GM21367 (cell line): ENCODE data around the gene KIF17.

Experiments
- ATAC-seq: cut with Tn5 transposase; IDR thresholded peaks from one replicate; pipeline ENCODE4 v1.9.1; 2021; ENCODE audit not compliant: unreplicated experiment

Gene KIF17

DNA sequence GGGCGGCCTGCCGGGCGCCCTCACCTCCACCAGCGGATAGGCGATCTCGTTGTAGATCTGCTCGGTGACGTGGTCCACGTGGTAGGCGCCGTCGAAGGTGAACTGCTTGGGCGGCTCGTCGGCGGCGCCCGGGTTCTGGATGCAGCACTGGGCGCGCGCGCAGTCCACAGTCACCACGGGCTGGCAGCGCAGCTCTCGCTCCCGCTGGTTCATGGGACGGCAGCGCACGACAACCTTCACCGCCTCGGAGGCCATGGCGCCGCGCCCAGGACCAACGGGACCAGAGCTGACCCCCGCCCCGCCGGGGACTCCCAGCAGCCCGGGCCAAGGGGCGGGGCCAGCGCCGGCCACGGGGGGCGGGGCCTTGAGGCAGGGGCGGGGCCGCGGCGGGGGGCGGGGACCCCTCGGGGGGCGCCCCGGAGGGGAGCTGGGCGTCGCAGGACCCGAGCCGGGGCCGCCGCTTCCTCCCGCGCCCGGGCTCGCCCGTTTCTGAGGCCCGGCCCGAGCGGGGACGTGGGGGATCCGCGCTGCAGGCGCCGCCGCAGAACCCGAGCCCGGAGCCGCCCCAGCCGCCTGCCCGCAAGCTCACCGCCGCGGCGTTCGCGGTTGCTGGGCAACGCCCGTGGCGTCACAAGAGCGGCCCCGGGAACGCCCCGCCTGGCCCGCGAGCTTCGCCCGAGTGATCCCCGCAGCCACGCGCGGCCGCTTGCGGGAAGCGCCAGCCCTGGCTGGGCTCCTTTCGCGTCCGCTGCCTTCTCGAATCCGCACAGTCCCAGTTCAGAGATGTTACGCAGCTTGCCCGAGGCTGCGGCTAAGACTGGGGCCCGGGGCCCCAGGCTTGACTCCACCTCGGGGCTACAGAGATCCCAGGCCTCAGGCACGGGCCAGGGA is at the start of gene KIF17:
KIF17 (minus strand) TSS at position 556 of the 891 bp plus-strand sequence; CDS start at position 255, 301 bp downstream.
- ATAC-seq = no peak

- ATAC-seq = no peak
These were observed 49.5 kb upstream of the KIF17 start for GRCh38 chr1:20767271-20767670.

DNA sequence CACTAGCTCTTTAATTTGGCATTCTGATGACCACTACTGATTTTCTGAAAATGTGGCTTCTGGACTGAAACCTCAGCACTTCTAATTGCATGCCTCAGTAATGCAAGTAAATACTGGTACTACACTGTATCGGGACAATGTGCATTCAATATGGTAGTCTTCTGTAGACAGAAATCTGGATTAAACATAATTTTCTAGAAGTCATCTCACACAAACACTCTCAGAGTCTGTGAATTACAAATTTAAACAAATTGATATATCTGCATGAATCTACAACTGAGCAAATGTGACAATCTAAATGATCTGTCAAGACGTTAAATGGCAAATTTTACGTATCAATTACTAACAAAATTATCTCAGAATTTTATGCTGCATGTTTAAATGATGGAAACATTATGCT is 45.6 kb upstream of the KIF17 start:
- ATAC-seq = no peak

GRCh38 chr1:20760322-20760721 is 42.5 kb upstream of the KIF17 start:
- no peak for ATAC-seq

GRCh38 chr1:20753589-20753988 is 35.8 kb upstream of the KIF17 start:
- ATAC-seq = no peak

GRCh38 chr1:20751462-20751990 is 33.7 kb upstream of the KIF17 start:
- no peak for ATAC-seq

DNA sequence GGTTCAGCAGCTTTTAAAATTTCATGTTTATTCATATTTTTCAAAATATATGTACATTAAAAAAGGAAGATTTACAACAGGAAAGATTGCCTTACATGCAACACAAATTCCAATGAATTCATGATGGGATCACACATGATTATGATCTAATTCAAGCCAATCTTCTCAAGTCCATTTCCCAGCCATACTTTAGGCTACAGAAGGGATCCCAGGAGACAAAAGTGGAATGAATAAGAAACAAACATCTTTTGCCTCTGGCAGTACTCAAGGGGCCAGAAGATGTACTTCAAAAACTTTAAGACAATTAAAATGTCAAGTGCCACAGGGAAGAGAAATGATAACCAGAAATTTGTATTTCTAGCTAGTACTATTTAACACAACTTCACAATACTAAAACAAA is 24.9 kb upstream of the KIF17 start:
- ATAC-seq = no peak

DNA sequence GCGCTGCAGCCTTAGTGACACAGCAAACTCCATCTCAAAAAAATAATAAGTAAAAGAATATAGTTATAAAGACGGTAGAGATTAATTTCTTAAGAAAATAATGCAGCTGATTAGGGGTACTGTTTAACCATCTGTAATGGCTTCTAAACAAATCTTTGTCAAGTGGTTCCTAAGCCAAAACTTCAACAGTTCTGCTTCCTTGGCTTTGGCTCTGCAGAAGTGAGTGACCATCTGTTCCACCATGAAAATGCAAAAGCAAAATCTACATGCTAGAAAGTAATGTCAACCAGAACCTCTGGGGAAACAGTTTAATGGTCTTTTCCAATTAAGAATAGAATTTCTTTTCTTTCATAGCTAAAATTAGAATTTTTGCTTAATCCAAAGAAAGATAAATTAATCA is 23.0 kb upstream of the KIF17 start:
- no peak for ATAC-seq

- no peak for ATAC-seq
These were observed 21.4 kb upstream of the KIF17 start for GRCh38 chr1:20739225-20739624.

GRCh38 chr1:20735581-20736111 is 17.8 kb upstream of the KIF17 start:
- no peak for ATAC-seq

DNA sequence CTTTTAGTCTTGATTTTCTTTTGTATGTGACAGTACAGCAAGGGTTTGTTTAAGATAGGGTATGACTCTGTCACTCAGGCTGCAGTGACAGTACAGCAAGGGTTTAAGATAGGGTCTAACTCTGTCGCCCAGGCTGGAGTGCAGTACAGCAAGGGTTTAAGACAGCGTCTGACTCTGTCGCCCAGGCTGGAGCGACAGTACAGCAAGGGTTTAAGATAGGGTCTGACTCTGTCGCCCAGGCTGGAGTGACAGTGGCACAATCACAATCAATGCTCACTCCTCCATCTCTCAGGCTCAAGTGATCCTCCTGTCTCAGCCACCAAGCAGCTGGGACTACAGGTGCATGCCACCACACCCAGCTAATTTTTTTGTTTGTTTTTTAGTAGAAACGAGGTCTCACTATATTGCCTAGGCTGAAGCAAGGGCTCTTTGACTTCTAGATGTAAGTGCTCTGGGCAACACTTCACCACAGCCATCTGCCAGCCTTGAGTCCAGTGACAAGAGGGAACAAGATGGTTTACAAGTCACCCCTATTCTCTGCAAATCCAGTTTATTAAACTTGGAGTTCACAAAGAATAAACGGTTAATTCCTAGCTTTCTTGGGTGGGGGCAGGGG is 15.7 kb upstream of the KIF17 start:
- no peak for ATAC-seq

DNA sequence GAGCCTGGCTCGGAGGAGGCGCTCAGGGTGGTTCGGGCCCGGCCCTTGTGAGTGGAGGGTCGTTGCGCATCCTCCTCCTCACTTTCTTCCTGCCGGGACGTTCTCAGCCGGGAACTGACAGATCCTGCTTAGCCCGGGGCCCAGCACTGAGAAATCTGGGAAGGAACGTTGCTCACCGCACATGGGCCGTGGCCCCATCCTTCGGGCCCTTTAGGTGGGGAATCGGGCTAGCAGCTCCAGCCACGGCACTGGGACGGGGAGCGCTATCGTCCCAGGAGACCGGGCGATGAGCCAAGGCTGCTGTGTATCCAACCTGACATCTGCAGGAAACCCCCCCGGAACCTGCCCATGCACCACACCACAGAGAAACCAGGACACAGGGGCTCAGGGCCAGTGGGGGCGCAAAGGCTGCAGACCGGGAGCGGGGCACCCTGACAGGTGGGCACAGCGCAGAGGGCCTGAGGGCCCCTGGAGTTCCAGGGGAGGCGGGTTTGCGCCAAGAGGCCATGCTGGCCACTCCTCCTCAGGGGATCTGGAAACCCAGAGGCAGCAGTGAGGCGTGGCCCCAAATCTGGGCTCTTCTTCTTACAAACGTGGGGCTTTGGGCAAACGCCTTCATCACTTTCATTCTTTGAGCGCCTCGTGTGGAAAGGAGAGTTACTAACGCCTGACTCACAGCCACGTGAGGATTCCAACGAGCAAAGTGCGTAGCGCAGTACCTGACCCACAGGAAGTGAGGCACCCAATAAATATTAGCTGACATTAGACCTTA is 15.0 kb upstream of the KIF17 start, which contains the start of gene SH2D5:
SH2D5 (minus strand) TSS at position 116 of the 772 bp plus-strand sequence. CDS start 4,659 bp downstream, outside the sequence.
- ATAC-seq = peak; percentile 47

- peak; percentile 42 for ATAC-seq
These were observed 14.3 kb upstream of the KIF17 start for GRCh38 chr1:20732071-20732587.

- no peak for ATAC-seq
These were observed 13.5 kb upstream of the KIF17 start for GRCh38 chr1:20731057-20731991.

DNA sequence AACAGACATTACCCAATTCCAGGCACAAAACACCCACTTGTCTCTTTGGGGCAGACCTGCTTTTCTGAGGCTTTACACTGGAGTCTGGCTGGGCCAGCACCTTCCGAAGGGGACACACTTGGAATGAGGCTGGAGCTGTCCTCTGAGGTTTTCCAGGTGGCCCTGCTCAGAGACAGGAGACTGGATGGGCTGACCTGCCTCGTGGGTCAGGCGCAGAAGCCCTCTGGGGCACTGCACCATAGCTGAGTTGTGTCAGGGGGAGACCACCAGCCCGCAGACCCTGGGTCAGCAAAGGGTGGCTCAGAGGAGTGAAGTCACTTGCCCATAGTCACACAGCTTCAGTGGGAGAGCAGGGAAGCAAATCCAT is 12.9 kb upstream of the KIF17 start:
- no peak for ATAC-seq

DNA sequence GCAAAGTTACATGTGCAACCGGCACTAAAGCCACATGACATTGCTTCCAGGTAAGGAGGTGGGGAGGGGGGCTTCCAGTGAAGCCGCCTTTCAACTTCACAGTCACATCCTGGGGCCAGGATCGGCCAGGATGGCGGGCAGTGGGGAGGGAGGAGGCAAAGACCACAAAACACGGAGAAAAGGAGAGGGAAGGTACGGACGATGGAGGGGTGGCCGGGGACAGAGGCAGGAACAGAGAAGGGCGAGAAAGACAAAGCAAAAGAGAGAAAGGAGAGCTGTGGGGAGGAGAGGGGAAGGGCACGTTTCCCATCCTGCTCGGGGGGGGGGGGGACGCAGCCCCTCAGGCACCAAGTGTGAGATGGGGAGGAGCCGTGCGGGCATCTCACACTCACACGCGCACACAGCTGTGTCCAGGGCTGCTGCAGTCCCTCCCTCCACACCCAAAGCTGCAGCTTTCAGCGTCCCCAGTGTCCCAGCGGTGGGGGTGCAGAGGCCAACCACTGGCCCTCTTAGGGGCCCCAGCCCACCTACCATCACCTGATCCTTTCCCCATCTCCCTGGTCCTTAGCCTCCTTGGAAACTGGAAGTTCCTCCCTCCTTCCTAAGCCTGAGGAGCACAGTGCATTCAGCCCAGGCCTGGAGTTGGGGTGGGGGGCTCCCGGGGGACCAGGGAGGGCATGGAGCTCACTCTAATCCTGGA is 12.3 kb upstream of the KIF17 start:
- ATAC-seq = no peak

DNA sequence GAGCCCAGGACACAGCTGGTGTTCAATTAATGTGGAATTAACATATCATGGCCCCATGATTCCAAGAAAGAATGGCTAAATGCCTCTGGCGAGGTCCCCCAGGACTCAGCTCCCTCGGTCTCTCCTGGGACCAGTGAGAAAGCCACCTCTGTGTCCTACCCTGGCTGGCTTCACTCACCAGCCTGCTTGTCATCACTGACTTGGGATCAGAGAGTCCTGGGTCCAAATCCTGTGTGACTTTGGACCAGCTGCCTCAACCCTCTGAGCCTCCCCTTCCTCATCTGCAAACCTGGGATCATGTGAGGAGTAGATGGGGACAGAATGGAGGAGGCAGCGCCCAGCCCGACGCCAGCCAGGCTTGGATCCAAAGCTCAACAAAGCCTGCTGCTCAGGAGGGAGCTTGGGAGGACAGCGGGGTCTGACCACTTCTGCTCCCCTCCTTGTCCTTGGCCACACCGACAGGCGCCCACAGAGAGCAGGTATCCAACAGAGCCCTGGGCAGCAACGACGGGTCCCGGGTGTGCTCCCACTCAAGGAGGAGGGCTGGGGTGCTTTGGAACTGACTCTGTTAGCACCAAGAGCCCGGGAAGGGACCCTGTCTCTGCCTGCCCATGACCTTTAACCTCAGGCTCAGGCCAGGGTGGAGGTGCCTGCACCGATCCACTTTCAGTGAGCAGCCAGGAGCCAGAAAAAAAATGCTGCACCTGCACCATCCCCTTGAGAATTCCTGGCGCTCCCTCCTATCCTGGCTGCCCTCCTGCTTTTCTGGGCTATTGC is 11.5 kb upstream of the KIF17 start:
- no peak for ATAC-seq

DNA sequence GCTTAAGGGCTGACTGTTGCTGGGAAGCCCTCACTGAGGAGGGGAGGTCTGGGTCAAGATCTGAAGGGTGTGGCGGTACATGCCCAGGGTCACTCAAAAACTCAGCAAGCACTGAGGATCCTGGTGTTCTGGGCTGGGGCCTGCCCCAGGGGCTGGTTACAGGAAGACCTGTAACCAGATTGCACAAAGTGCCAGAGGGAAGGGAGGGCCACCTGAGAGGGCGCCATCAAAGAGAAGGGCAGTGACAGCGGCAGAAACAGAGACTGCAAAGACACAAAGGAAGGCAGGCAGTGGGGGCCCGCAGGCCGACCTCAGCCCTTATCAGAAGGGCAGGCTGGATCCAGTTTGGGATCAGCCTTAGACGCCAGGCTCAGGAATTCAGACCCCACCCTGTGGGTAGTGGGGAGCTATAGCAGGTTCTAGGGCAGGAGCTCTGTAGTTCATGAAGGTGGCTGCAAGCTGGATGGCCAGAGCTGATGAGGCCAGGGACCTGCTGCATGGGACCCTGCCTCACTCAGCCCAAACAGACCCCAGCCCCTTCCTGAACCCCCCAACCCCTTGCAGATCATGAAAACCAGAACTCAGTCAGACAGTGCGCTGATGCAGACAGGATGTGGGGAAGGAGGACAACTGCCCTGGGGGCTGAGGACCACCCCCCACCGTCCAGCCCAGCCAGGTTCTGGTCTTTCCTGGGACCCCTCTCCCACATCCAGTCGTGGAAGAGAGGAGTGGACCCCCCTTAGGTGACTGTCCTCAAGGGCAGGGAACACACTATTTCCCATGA is 10.8 kb upstream of the KIF17 start:
- no peak for ATAC-seq
